GM12891 (cell line): ENCODE measurements around the gene IGFL3.

ENCODE experiments used
- POLR2A ChIP-seq: IDR thresholded peaks from 2 replicates; pipeline ENCODE4 v1.6.1; 2011; ENCODE audit warnings: low read depth, low read length, control low read depth
- POLR2AphosphoS5 ChIP-seq: IDR thresholded peaks from 2 replicates; pipeline ENCODE4 v1.6.1; 2011; ENCODE audit warnings: low read depth, low read length, control low read depth
- POU2F2 ChIP-seq: IDR thresholded peaks from 2 replicates; pipeline ENCODE4 v1.6.1; 2011; ENCODE audit warnings: low read depth, mild to moderate bottlenecking, control low read depth, low read length, moderate library complexity
- TAF1 ChIP-seq: IDR thresholded peaks from 2 replicates; pipeline ENCODE4 v1.6.1; 2011; ENCODE audit warnings: low read depth, low read length, control low read depth

GRCh38 chr19:46116121-46116520 is 8.4 kb downstream of the IGFL3 start:
- no peak for TF ChIP-seq TAF1
- no peak for TF ChIP-seq POU2F2
- no peak for TF ChIP-seq POLR2A
- TF ChIP-seq POLR2AphosphoS5 = no peak
